IPS-20b (cell line): Measurements from ENCODE around the gene USF2.
"Not testable (repeated sequence)": the region's sequence is repeated elsewhere in the genome, so short reads cannot be mapped to it uniquely, and the experiment has no call there.

Experiments used
- H3K27ac ChIP-seq: one replicate; pipeline ENCODE4 v1.5.1; 2013; ENCODE audit warnings: low read length
- H3K27me3 ChIP-seq: 2 replicates; pipeline ENCODE4 v1.6.1; 2013; ENCODE audit warnings: mild to moderate bottlenecking, low read length, inconsistent platforms; ENCODE audit not compliant: insufficient read depth
- H3K36me3 ChIP-seq: 2 replicates; pipeline ENCODE4 v1.6.1; 2013; ENCODE audit warnings: low read depth, mild to moderate bottlenecking, inconsistent platforms, low read length, moderate library complexity; ENCODE audit not compliant: insufficient read depth
- H3K4me1 ChIP-seq: 2 replicates; pipeline ENCODE4 v1.6.1; 2013; ENCODE audit warnings: mild to moderate bottlenecking, control low read depth, inconsistent platforms, low read length, moderate library complexity; ENCODE audit not compliant: insufficient read depth
- H3K4me3 ChIP-seq: 2 replicates; pipeline ENCODE4 v1.5.1; 2013; ENCODE audit warnings: mild to moderate bottlenecking, low read length, inconsistent platforms
- H3K9ac ChIP-seq: 2 replicates; pipeline ENCODE4 v1.6.1; 2013; ENCODE audit warnings: low read depth, mild to moderate bottlenecking, inconsistent platforms, low read length, moderate library complexity
- H3K9me3 ChIP-seq: 2 replicates; pipeline ENCODE4 v1.6.1; 2013; ENCODE audit warnings: mild to moderate bottlenecking, low read depth, low read length, inconsistent platforms; ENCODE audit not compliant: insufficient read depth

Gene USF2

GRCh38 chr19:35284153-35285094, 15.7 kb downstream of the USF2 start:
- Histone ChIP-seq H3K9ac (no peak overlapping the region), H3K27ac (no peak overlapping the region), H3K9me3 (no peaks in the 10 kb centered on the region), H3K36me3 (no peaks in the 10 kb centered on the region), H3K27me3 (no peaks in the 10 kb centered on the region), H3K4me1 (peaks cover 7% of the 10 kb centered on the region; the same call in 1 of the 2 replicates), H3K4me3 (no peak overlapping the region)

GRCh38 chr19:35285095-35285449, 16.3 kb downstream of the USF2 start:
- Histone ChIP-seq H3K4me1 (peaks cover 7% of the 10 kb centered on the region; the same call in 1 of the 2 replicates), H3K36me3 (no peaks in the 10 kb centered on the region), H3K27ac (no peak overlapping the region), H3K4me3 (no peak overlapping the region), H3K9ac (no peak overlapping the region), H3K9me3 (no peaks in the 10 kb centered on the region), H3K27me3 (no peaks in the 10 kb centered on the region)

- H3K36me3 ChIP-seq = not testable (repeated sequence)
Observed at GRCh38 chr19:35285465-35285864, 16.7 kb downstream of the USF2 start.

GRCh38 chr19:35286101-35286500, 17.3 kb downstream of the USF2 start:
- H3K4me1 ChIP-seq, H3K36me3 ChIP-seq, H3K27me3 ChIP-seq, H3K9me3 ChIP-seq, H3K27ac ChIP-seq, H3K9ac ChIP-seq, H3K4me3 ChIP-seq: not testable (repeated sequence)

More at GRCh38 chr19:35285465-35285864, 16.7 kb downstream of the USF2 start:
- not testable (repeated sequence) for H3K4me1 ChIP-seq, H3K9ac ChIP-seq, H3K27ac ChIP-seq, H3K4me3 ChIP-seq, H3K9me3 ChIP-seq, H3K27me3 ChIP-seq

- no peak overlapping the region for H3K9ac ChIP-seq
- 0 out of 2 replicates have a peak, but pooled peaks cover under 1% of the 10 kb centered on the region for H3K27me3 ChIP-seq
- peaks cover 7% of the 10 kb centered on the region; the same call in 1 of the 2 replicates for H3K4me1 ChIP-seq
- no peaks in the 10 kb centered on the region for H3K9me3 ChIP-seq
- no peak overlapping the region for H3K4me3 ChIP-seq
- H3K27ac ChIP-seq = no peak overlapping the region
- no peaks in the 10 kb centered on the region for H3K36me3 ChIP-seq
Observed at GRCh38 chr19:35287713-35288112, 19.0 kb downstream of the USF2 start.

- Histone ChIP-seq H3K27me3 (0 out of 2 replicates have a peak, but pooled peaks cover 5% of the 10 kb centered on the region), H3K4me3 (no peak overlapping the region)
Observed at GRCh38 chr19:35288331-35288730, 19.6 kb downstream of the USF2 start.

GRCh38 chr19:35288906-35289305, 20.1 kb downstream of the USF2 start:
- Histone ChIP-seq H3K27ac (no peak overlapping the region), H3K27me3 (0 out of 2 replicates have a peak, but pooled peaks cover 5% of the 10 kb centered on the region), H3K36me3 (no peaks in the 10 kb centered on the region), H3K4me3 (no peak overlapping the region), H3K9ac (no peak overlapping the region), H3K4me1 (peaks cover 7% of the 10 kb centered on the region; the same call in 1 of the 2 replicates), H3K9me3 (no peaks in the 10 kb centered on the region)

More at GRCh38 chr19:35288331-35288730, 19.6 kb downstream of the USF2 start:
- Histone ChIP-seq H3K4me1 (peaks cover 7% of the 10 kb centered on the region; the same call in 1 of the 2 replicates), H3K36me3 (no peaks in the 10 kb centered on the region), H3K27ac (no peak overlapping the region), H3K9ac (no peak overlapping the region), H3K9me3 (no peaks in the 10 kb centered on the region)

- Histone ChIP-seq H3K36me3 (no peaks in the 10 kb centered on the region), H3K27ac (no peak overlapping the region), H3K4me1 (no peaks in the 10 kb centered on the region; the same call in 1 of the 2 replicates), H3K27me3 (0 out of 2 replicates have a peak, but pooled peaks cover 5% of the 10 kb centered on the region), H3K9me3 (no peaks in the 10 kb centered on the region), H3K9ac (no peak overlapping the region), H3K4me3 (no peak overlapping the region)
Observed at GRCh38 chr19:35290381-35291127, 21.8 kb downstream of the USF2 start.

GRCh38 chr19:35291259-35291658, 22.5 kb downstream of the USF2 start:
- no peaks in the 10 kb centered on the region for H3K9me3 ChIP-seq

GRCh38 chr19:35291916-35292315, 23.2 kb downstream of the USF2 start, which contains the start of gene MAG:
Gene MAG (plus strand): TSS chr19:35292161. CDS start chr19:35295409, 3,248 bp downstream.
- H3K9ac ChIP-seq = no peak within 1 kb of the TSS
- no peaks in the 10 kb centered on the region for H3K36me3 ChIP-seq
- H3K27me3 ChIP-seq = 0 out of 2 replicates have a peak, but pooled peaks cover 5% of the 10 kb centered on the region
- no peaks in the 10 kb centered on the region for H3K9me3 ChIP-seq
- H3K4me1 ChIP-seq = no peaks in the 10 kb centered on the region; the same call in 1 of the 2 replicates
- H3K27ac ChIP-seq = no peak within 1 kb of the TSS
- H3K4me3 ChIP-seq = no peak within 1 kb of the TSS

More at GRCh38 chr19:35291259-35291658, 22.5 kb downstream of the USF2 start:
- Histone ChIP-seq H3K27me3 (0 out of 2 replicates have a peak, but pooled peaks cover 5% of the 10 kb centered on the region), H3K4me3 (no peak overlapping the region), H3K9ac (no peak overlapping the region), H3K4me1 (no peaks in the 10 kb centered on the region; the same call in 1 of the 2 replicates), H3K27ac (no peak overlapping the region), H3K36me3 (no peaks in the 10 kb centered on the region)
